Measurements from ENCODE around the gene NCAPH2. TPM values are rescaled to one million over a fixed set of nuclear protein-coding genes. Genes with fewer than 3 reads are reported as not detected.

NCAPH2 gene
- 74.1 and 86.5 TPM in 2 replicates for total RNA-seq (2014; rRNA removed; shearing (Covaris generic))

DNA sequence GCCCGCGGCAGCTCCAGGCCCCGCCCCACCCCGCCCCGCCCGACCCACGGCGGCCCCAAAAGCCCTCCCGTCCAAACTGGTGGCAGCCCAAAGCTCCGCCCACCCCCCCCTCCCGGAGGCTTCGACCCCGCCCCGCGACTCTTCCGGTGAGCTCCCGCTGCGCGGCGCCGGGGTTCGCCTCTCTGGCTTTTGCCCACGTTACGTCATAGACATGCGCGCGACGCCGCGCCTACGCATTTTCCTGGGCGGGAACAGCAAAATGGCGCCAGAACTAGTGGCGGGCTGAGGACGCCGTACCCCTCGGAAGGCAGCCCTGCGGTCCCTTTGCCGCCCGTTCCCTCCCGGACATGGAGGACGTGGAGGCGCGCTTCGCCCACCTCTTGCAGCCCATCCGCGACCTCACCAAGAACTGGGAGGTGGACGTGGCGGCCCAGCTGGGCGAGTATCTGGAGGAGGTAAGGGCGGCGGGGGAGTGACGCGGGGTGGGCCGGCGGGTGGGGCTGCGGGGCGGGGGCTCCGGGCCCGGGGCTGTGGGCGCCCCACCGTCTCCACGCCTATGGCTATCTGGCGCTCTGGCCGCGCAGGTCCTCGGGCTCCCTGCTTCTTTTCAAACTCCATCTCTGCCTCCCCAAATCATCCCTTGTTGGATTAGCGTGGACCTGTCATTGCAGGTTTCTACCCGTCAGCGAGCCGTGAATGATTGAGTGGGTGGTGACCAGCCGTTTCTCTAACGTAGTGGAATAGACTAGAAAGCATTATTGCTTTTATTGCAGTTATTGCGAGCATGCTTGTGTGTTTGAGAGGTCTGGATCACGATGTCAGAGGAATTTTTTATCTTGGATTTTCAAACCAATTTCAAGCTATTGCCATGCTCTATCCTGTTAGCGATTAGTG is at the start of gene NCAPH2:
Gene NCAPH2 (plus strand): TSS at position 234 of the 894 bp plus-strand sequence. CDS start 114 bp downstream, at position 348.
- no peaks in the 10 kb centered on the region; the same call in 1 of the 2 replicates for H3K36me3 ChIP-seq (replicated peaks; ENCODE audit: control insufficient read depth, insufficient read depth, low read length)
- H3K4me3 ChIP-seq (ENCODE audit: insufficient read depth, low read depth, low read length): peak within 1 kb of the TSS; percentile 88
- peak; percentile 94 for DNase-seq
- H3K27me3 ChIP-seq (ENCODE audit: control insufficient read depth, insufficient read depth, low read length): no peaks in the 10 kb centered on the region

DNA sequence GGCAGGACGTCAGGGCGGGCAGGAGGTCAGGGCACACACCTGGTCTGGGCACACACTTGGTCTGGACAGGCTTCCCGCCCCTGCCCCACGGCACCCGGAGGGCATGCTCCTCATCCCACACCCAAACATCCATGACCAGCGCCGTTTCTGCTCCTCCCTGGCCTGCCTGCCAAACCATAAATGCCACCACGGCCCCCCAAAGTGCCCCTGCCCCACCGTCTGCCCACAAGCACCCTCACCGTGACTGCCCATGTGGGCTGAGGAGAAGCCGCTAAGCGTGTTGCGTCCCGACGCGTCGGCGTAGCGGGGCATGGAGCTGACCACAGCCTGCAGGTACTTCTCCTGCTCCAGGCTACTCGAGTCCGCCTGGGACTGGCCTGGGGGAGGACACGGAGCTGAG is 49.0 kb upstream of the NCAPH2 start:
- H3K36me3 ChIP-seq (replicated peaks; ENCODE audit: control insufficient read depth, insufficient read depth, low read length): peaks cover 27% of the 10 kb centered on the region

DNA sequence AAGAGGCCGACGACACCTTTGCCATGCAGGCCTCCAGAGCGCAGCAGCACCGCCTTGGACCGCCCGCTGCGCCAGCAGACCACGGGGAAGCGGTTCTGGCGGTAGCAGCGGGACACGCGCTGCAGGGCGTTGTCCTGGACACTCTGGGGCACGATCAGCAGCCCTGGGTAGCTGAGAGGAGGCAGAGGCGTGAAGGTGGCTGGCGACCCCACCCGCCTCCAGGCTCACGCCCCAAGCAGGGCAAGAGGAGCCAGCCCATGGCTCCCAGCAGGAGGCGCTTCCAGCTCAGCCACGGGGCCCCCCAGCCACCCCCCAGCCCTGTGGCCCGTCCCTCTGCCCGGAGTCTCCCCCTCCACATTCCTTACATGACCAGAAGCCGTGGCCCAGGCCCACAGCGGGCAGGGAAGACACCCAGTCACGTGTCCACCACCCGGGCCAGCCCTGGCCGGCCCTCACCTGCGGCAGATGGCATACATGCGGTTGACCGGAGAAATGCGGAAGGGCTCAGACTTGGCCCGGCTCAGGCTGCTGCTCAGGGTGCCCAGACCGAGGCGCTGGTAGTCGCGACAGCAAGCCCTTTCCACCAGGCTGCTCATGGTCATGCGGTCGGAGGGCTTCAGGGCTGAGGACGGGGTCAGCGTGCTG is 48.4 kb upstream of the NCAPH2 start:
- no peaks in the 10 kb centered on the region for H3K27me3 ChIP-seq (ENCODE audit: control insufficient read depth, insufficient read depth, low read length)
- no peak overlapping the region for H3K4me3 ChIP-seq (ENCODE audit: insufficient read depth, low read depth, low read length)
- peaks cover 27% of the 10 kb centered on the region for H3K36me3 ChIP-seq (replicated peaks; ENCODE audit: control insufficient read depth, insufficient read depth, low read length)
- no peak for DNase-seq

More for the DNA sequence above, 49.0 kb upstream of the NCAPH2 start:
- DNase-seq: no peak
- Histone ChIP-seq H3K27me3 (ENCODE audit: control insufficient read depth, insufficient read depth, low read length) (no peaks in the 10 kb centered on the region), H3K4me3 (ENCODE audit: insufficient read depth, low read depth, low read length) (no peak overlapping the region)

DNA sequence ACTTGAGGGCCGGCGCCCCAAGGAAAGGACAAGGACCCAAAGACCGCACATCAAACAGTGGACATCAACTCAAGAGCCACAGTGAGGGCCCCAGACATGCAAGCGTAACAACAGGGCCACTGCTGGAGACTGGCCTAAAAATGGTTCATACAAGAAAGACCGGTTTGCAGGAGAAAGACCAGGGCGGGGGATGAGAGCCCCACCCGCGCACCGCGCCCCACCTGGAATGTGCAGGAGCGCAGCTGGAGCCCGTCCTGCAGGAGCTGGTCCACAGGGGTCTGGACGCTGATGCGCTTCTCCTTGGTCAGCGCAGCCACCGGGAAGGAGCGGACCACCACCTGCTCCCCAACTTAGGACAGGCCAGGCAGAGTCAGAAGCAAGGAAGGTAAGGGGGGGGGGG is 47.1 kb upstream of the NCAPH2 start:
- peaks cover 34% of the 10 kb centered on the region for H3K36me3 ChIP-seq (replicated peaks; ENCODE audit: control insufficient read depth, insufficient read depth, low read length)
- no peaks in the 10 kb centered on the region for H3K27me3 ChIP-seq (ENCODE audit: control insufficient read depth, insufficient read depth, low read length)
- no peak overlapping the region for H3K4me3 ChIP-seq (ENCODE audit: insufficient read depth, low read depth, low read length)
- DNase-seq: no peak

DNA sequence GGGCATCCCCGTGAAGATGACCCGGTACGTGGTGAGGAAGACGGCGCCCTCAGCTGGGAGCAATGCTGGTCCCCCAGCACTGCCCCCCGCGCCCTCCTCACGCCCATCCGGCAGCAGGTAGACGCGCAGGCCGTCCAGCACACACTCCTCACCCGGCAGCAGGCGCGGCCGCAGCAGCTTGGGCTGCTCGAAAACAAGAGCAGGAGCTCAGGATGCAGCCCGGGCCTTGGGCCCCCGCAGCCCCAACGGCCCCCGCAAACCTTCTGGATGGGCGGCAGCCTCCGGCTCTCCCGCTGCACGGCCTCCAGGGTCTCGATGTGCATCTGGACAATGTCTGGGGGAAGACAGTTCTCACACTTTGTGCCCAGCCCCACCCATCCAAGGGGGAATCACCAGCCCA is 46.5 kb upstream of the NCAPH2 start:
- peaks cover 35% of the 10 kb centered on the region for H3K36me3 ChIP-seq (replicated peaks; ENCODE audit: control insufficient read depth, insufficient read depth, low read length)
- DNase-seq: no peak
- H3K4me3 ChIP-seq (ENCODE audit: insufficient read depth, low read depth, low read length): no peak overlapping the region
- H3K27me3 ChIP-seq (ENCODE audit: control insufficient read depth, insufficient read depth, low read length): no peaks in the 10 kb centered on the region

DNA sequence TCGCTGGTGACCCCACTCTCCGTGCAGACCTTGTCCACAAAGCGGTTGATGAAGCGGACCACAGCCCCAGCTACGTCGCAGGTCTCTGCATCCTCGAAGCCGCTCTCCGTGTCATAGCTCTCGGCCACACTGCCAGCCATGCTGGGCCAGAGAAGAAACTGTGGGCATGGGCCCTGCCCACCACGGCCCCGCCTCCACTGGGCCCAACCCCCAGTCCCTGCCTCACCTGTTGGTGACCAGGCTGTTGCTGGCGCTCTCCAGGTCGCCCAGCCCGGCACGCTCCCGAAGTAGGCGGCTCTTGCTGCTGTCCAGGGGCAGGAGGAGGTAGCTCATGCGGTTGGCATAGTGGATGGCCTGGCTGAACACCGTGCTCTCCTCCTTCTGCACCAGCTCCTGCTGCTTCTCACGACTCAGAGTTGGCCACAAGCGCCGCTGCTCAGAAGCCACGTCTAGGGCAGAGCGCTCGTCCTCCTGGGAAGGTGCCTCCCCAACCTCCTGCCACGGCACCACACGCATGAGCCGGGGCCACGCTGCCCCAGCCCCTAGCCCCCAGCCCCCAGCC is 46.0 kb upstream of the NCAPH2 start:
- no peaks in the 10 kb centered on the region for H3K27me3 ChIP-seq (ENCODE audit: control insufficient read depth, insufficient read depth, low read length)
- no peak overlapping the region for H3K4me3 ChIP-seq (ENCODE audit: insufficient read depth, low read depth, low read length)
- H3K36me3 ChIP-seq (replicated peaks; ENCODE audit: control insufficient read depth, insufficient read depth, low read length): peaks cover 39% of the 10 kb centered on the region
- DNase-seq: no peak

DNA sequence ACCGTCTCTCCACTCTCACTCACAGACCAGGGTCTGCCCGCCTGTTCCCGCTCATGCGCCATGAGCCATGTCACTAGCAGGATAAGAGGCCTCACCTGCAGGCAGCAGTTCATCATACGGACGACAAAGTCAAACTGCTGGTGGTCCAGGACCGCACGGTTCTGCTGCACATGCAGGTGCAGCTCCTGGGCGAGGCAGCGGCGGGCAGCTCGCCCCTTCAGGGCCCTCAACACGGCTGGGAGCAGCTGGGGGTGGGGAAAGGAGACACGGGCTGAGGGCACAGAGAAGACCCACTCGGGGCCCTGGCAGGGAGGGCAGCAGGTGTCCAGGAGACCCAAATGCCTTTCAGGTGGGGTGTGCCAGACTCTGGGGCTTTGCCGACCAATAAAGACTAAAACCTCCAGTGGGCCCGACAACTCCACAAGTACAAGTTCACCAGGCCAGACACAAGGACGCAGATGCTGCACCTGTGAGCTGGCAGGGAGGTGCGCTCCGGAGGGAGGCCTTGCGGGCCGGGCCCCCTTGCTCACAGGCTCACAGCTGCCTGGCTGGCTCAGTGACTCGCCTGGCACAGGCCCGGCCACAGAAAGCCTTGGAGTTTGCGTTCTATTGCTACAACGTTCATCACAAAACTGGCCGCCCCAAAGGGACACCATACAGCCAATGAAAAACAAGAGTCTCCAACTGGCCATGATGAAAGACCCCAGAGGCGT is 44.7 kb upstream of the NCAPH2 start:
- DNase-seq: no peak
- no peak overlapping the region for H3K4me3 ChIP-seq (ENCODE audit: insufficient read depth, low read depth, low read length)
- H3K36me3 ChIP-seq (replicated peaks; ENCODE audit: control insufficient read depth, insufficient read depth, low read length): peaks cover 39% of the 10 kb centered on the region
- H3K27me3 ChIP-seq (ENCODE audit: control insufficient read depth, insufficient read depth, low read length): no peaks in the 10 kb centered on the region

DNA sequence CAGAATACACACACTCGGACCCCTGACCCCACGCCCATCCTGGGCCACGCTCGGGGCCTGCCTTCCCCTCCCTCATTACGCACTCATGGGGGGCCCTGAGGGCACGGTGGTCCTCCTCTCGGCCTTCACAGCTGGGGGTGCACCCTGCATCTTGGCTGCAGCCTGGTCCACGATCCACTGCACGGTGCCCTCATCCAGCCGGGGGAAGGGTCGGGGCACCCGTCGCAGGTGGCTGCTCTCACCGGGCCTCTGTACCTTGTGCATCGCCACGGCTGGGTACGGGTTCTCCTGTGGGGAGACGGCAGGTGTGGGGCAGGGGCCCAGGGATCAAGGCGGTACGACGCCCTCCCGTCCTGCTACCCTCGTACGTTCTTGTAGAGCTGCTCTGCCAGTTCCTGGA is 43.6 kb upstream of the NCAPH2 start:
- no peak for DNase-seq
- no peak overlapping the region for H3K4me3 ChIP-seq (ENCODE audit: insufficient read depth, low read depth, low read length)
- peaks cover 35% of the 10 kb centered on the region for H3K36me3 ChIP-seq (replicated peaks; ENCODE audit: control insufficient read depth, insufficient read depth, low read length)
- H3K27me3 ChIP-seq (ENCODE audit: control insufficient read depth, insufficient read depth, low read length): no peaks in the 10 kb centered on the region

DNA sequence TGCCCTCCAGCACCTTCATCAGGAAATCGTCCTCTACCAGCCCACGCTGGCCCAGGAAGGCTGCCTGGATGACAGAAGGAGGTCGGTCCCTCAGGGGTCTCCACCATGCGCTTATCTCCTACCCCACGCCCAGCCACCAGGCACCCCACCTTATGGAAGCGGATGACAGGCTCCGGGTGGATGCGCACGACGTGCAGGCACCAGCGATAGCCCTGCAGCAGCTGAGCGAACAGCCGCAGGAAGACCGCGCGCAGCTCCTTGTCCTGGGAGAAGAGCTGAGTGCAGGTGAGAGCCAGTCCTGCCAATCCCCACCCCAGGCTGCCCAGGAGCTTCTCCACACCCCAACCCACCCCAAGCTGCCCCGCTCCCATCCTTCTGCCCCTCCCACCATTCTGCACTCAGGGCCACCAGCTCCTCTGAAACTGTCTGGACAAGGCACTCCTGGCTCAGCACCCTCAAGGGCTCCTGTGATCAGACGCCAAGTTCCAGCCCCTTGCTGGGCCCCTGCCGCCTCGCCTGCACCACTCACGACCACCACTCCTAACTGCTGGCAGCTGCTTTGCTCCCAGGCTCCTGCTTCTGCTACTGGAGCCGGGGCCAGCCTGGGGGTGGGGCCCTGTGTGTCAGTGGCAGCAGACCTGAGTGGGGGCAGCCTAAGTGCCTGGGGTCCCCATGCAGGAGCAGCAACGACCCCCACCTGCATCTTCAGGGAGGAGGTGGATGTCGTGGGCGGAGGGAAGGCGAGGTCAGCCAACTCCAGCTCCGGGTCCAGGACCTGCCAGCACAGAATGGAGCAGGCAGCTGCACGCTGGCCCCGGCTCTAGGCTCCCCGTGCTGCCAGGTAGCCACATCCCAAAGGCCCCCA is 42.7 kb upstream of the NCAPH2 start:
- Histone ChIP-seq H3K27me3 (ENCODE audit: control insufficient read depth, insufficient read depth, low read length) (no peaks in the 10 kb centered on the region), H3K36me3 (replicated peaks; ENCODE audit: control insufficient read depth, insufficient read depth, low read length) (peaks cover 35% of the 10 kb centered on the region), H3K4me3 (ENCODE audit: insufficient read depth, low read depth, low read length) (no peak overlapping the region)
- no peak for DNase-seq

DNA sequence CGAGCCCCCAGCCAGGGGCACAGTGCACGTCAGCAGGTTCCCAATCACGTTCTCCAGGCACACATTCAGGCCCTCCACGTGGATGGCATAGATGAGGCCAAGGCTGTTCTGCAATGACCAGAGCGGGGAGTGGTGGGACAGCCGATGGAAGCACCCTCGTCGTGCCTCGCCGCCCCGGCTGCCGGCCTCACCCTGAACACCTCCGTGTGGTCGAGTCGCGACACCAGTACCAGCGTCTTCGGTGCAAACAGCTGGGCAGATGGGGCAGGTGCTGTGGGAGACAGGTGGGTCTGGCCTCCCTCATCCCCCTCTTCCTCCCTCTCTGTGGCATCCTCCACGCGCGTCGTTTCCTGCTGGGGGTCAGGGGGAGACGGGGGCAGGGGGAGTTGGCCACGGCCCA is 40.7 kb upstream of the NCAPH2 start:
- DNase-seq: no peak
- H3K27me3 ChIP-seq (ENCODE audit: control insufficient read depth, insufficient read depth, low read length): no peaks in the 10 kb centered on the region
- H3K4me3 ChIP-seq (ENCODE audit: insufficient read depth, low read depth, low read length): no peak overlapping the region
- H3K36me3 ChIP-seq (replicated peaks; ENCODE audit: control insufficient read depth, insufficient read depth, low read length): peaks cover 26% of the 10 kb centered on the region

DNA sequence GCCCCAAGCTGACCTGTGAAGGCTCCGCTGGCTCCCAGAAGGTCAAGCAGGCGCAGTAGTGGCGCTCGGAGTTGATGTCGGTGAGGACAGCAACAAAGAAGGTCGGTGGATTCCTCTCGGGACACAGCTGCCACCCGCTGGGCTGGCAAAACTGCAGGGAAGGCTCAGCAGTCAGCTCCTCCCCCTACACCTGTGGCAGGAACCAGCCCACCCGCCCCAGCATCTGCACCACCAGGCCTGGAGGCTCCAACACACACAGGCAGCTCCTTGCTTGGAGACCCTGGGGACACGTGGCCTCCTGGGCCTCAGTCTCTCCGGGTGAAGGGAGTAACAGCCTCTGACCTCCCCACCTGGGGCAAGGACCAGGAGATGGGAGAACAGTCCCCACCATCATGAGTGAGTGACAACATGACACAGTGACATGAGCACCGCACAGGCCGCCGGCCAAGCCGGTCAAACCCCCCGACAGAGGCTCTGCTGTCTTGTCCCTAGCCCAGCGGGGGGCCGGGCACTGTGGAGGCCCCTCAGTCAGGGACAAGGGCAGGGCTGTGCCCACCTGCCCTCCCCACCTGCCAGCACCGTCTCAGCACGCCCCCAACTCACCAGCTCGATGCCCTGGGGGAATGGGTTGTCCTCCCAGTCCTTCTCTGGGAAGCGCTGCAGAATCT is 40.1 kb upstream of the NCAPH2 start:
- DNase-seq: no peak
- Histone ChIP-seq H3K4me3 (ENCODE audit: insufficient read depth, low read depth, low read length) (no peak overlapping the region), H3K27me3 (ENCODE audit: control insufficient read depth, insufficient read depth, low read length) (no peaks in the 10 kb centered on the region), H3K36me3 (replicated peaks; ENCODE audit: control insufficient read depth, insufficient read depth, low read length) (peaks cover 24% of the 10 kb centered on the region)

DNA sequence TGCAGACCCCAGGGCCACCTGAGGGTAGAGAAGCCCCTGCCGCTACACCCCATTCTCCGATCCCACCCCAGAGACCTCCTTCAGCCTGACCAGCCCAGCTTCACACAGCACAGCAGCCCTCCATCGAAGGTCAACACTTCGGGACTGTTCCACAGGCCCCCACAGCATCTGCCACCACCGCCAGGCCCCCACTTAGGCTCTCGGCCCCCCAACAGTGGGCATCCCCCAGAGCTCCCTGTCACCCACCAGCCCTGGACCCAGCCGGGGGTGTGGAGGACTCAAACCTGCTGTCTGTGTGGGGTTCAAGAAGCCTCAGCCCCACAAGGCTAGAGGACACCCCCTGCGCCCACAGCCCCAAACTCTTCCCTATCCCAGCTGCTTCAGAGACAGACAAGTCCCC is 39.4 kb upstream of the NCAPH2 start:
- peaks cover 22% of the 10 kb centered on the region for H3K36me3 ChIP-seq (replicated peaks; ENCODE audit: control insufficient read depth, insufficient read depth, low read length)
- no peak overlapping the region for H3K4me3 ChIP-seq (ENCODE audit: insufficient read depth, low read depth, low read length)
- H3K27me3 ChIP-seq (ENCODE audit: control insufficient read depth, insufficient read depth, low read length): no peaks in the 10 kb centered on the region
- DNase-seq: no peak
